H9 (cell line): Measurements from ENCODE around the gene LYZL2. TPM values are rescaled to one million over a fixed set of nuclear protein-coding genes. Genes with fewer than 3 reads are reported as not detected.
A peak's percentile ranks its signal among the peaks of the same experiment; 100 is the strongest.

Experiments
- DNase-seq: peaks from one replicate; pipeline ENCODE4 v3.0.0-alpha.2; 2017
- H2AFZ ChIP-seq: one replicate; pipeline ENCODE4 v1.6.1; 2013; ENCODE audit warnings: mild to moderate bottlenecking, low read length, control low read depth, moderate library complexity
- H2AK5ac ChIP-seq: 2 replicates; pipeline ENCODE4 v1.6.1; 2013; ENCODE audit warnings: low read length, control low read depth, mixed read lengths; ENCODE audit not compliant: insufficient read length
- H2BK120ac ChIP-seq: one replicate; pipeline ENCODE4 v1.6.1; 2013; ENCODE audit warnings: low read depth, mild to moderate bottlenecking, low read length, control low read depth, inconsistent platforms; ENCODE audit not compliant: poor library complexity, severe bottlenecking
- H2BK12ac ChIP-seq: 2 replicates; pipeline ENCODE4 v1.6.1; 2013; ENCODE audit warnings: low read length, control low read depth, mixed read lengths, low read depth; ENCODE audit not compliant: insufficient read length
- H2BK15ac ChIP-seq: 2 replicates; pipeline ENCODE4 v1.6.1; 2013; ENCODE audit warnings: low read depth, low read length, control low read depth
- H2BK20ac ChIP-seq: one replicate; pipeline ENCODE4 v1.6.1; 2013; ENCODE audit warnings: low read depth, mild to moderate bottlenecking, low read length, control low read depth, inconsistent platforms; ENCODE audit not compliant: poor library complexity, severe bottlenecking
- H2BK5ac ChIP-seq: 2 replicates; pipeline ENCODE4 v1.6.1; 2013; ENCODE audit warnings: low read length, control low read depth, mixed read lengths; ENCODE audit not compliant: insufficient read length
- H3K14ac ChIP-seq: 2 replicates; pipeline ENCODE4 v1.6.1; 2013; ENCODE audit warnings: low read length, control low read depth; ENCODE audit not compliant: insufficient read depth
- H3K18ac ChIP-seq: 2 replicates; pipeline ENCODE4 v1.6.1; 2013; ENCODE audit warnings: low read depth, mild to moderate bottlenecking, mixed read lengths, low read length, control low read depth; ENCODE audit not compliant: insufficient read length
- H3K23ac ChIP-seq: 2 replicates; pipeline ENCODE4 v1.6.1; 2013; ENCODE audit warnings: low read length, control low read depth, mixed read lengths, low read depth; ENCODE audit not compliant: insufficient read length
- H3K23me2 ChIP-seq: 2 replicates; pipeline ENCODE4 v1.6.1; 2013; ENCODE audit warnings: low read depth, mild to moderate bottlenecking, mixed read lengths, low read length, control low read depth; ENCODE audit not compliant: insufficient read length, poor library complexity, severe bottlenecking
- H3K27ac ChIP-seq: 2 replicates; pipeline ENCODE4 v1.5.1; 2013; ENCODE audit warnings: low read length, control low read depth, mixed read lengths, low read depth; ENCODE audit not compliant: insufficient read length
- H3K27me3 ChIP-seq: 2 replicates; pipeline ENCODE4 v1.6.1; 2013; ENCODE audit warnings: low read length, control low read depth, inconsistent platforms; ENCODE audit not compliant: insufficient read depth
- H3K4ac ChIP-seq: 2 replicates; pipeline ENCODE4 v1.6.1; 2013; ENCODE audit warnings: low read depth, mild to moderate bottlenecking, control low read depth, inconsistent platforms, low read length, moderate library complexity
- H3K4me1 ChIP-seq: 2 replicates; pipeline ENCODE4 v1.6.1; 2013; ENCODE audit warnings: low read length, control low read depth, inconsistent platforms; ENCODE audit not compliant: insufficient read depth
- H3K4me2 ChIP-seq: 2 replicates; pipeline ENCODE4 v1.6.1; 2013; ENCODE audit warnings: low read length, control low read depth, mixed read lengths; ENCODE audit not compliant: insufficient read length, insufficient read depth
- H3K56ac ChIP-seq: 2 replicates; pipeline ENCODE4 v1.6.1; 2013; ENCODE audit warnings: low read depth, mild to moderate bottlenecking, mixed read lengths, low read length, control low read depth; ENCODE audit not compliant: insufficient read length
- H3K79me1 ChIP-seq: 2 replicates; pipeline ENCODE4 v1.6.1; 2013; ENCODE audit warnings: low read depth, mild to moderate bottlenecking, moderate library complexity, low read length, control low read depth, inconsistent platforms; ENCODE audit not compliant: insufficient read depth, poor library complexity, severe bottlenecking
- H3K79me2 ChIP-seq: 2 replicates; pipeline ENCODE4 v1.6.1; 2013; ENCODE audit warnings: low read length, control low read depth, inconsistent platforms; ENCODE audit not compliant: insufficient read depth
- H3K9ac ChIP-seq: 2 replicates; pipeline ENCODE4 v1.6.1; 2013; ENCODE audit warnings: low read length, control low read depth, mixed read lengths; ENCODE audit not compliant: insufficient read length; ENCODE audit errors: extremely low read depth
- H3K9me3 ChIP-seq: one replicate; pipeline ENCODE4 v1.6.1; 2013; ENCODE audit warnings: low read depth, low read length, inconsistent platforms; ENCODE audit not compliant: control insufficient read depth
- H3T11ph ChIP-seq: one replicate; pipeline ENCODE4 v1.6.1; 2013; ENCODE audit warnings: mild to moderate bottlenecking, low read length, control low read depth, inconsistent platforms
- H4K20me1 ChIP-seq: one replicate; pipeline ENCODE4 v1.6.1; 2013; ENCODE audit not compliant: control insufficient read depth, insufficient read length, insufficient read depth
- H4K5ac ChIP-seq: 2 replicates; pipeline ENCODE4 v1.6.1; 2013; ENCODE audit warnings: low read depth, mild to moderate bottlenecking, mixed read lengths, low read length, control low read depth; ENCODE audit not compliant: insufficient read length
- H4K8ac ChIP-seq: replicated peaks from 2 replicates; pipeline ENCODE4 v1.6.1; 2013; ENCODE audit warnings: low read length, control low read depth, mixed read lengths, low read depth; ENCODE audit not compliant: insufficient read length
- H4K91ac ChIP-seq: 2 replicates; pipeline ENCODE4 v1.6.1; 2013; ENCODE audit warnings: low read depth, mild to moderate bottlenecking, moderate library complexity, mixed read lengths, low read length, control low read depth; ENCODE audit not compliant: insufficient read length
- H3K27ac Mint-ChIP-seq, 3 experiments: 2 replicates in 2 of 3; 3 replicates in 1 of 3; pipeline ENCODE4 v1.8.0; 2020 to 2021; ENCODE audit warnings: mixed read lengths in 3 of 3, mild to moderate bottlenecking in 1 of 3, moderate library complexity in 1 of 3
- H3K27me3 Mint-ChIP-seq: 2 replicates; pipeline ENCODE4 v1.8.0; 2021; ENCODE audit warnings: low read depth, mild to moderate bottlenecking, moderate library complexity, mixed read lengths
- H3K36me3 Mint-ChIP-seq, 3 experiments: 2 replicates in 2 of 3; 3 replicates in 1 of 3; pipeline ENCODE4 v1.8.0; 2020 to 2021; ENCODE audit warnings: low read depth in 3 of 3, mixed read lengths in 3 of 3; ENCODE audit not compliant: insufficient read depth in 1 of 3
- H3K4me1 Mint-ChIP-seq, 2 experiments: 2 replicates each; pipeline ENCODE4 v1.8.0; 2020; ENCODE audit warnings: mixed read lengths in 2 of 2
- H3K4me3 Mint-ChIP-seq, 2 experiments: 2 replicates in 1 of 2; 3 replicates in 1 of 2; pipeline ENCODE4 v1.8.0; 2020 to 2021; ENCODE audit warnings: mild to moderate bottlenecking in 2 of 2, mixed read lengths in 2 of 2, moderate library complexity in 1 of 2
- H3K9me3 Mint-ChIP-seq, 2 experiments: 2 replicates in 1 of 2; 3 replicates in 1 of 2; pipeline ENCODE4 v1.8.0; 2020; ENCODE audit warnings: mild to moderate bottlenecking in 2 of 2, mixed read lengths in 2 of 2, moderate library complexity in 1 of 2
- CTCF ChIP-seq: fragments of 200-600 bp; sonication (generic); conservative IDR thresholded peaks from 3 replicates; pipeline ENCODE4 v1.8.0; 2021; ENCODE audit warnings: antibody characterized with exemption, mild to moderate bottlenecking
- WGBS: extraction: QIAGEN DNeasy Blood & Tissue Kit; methylation state at CpG from one replicate; pipeline ENCODE4 v1.1.7; 2013; ENCODE audit warnings: missing lambda C conversion rate, low lambda C conversion rate, mixed read lengths; ENCODE audit not compliant: insufficient read length; ENCODE audit errors: extremely low coverage; 5-methylcytosine and 5-hydroxymethylcytosine counted together
- total RNA-seq: library from RNA; stranded (reverse); gene quantifications from 2 replicates; pipeline ENCODE4 v1.2.1, GENCODE V29; 2021

Gene LYZL2
- total RNA-seq, 1 experiment from 2014 or later: not detected

- TF ChIP-seq CTCF: peak; percentile 88
- Mint-ChIP-seq H3K4me1 (peaks cover 12 to 13% of the 10 kb centered on the region in 2 experiments), H3K36me3 (no peaks in the 10 kb centered on the region), H3K27ac (no peak overlapping the region), H3K4me3 (no peak overlapping the region), H3K27me3 (no peaks in the 10 kb centered on the region; the same call in 1 of the 2 replicates), H3K9me3 (no peaks in the 10 kb centered on the region)
- H3K4me2 ChIP-seq: no peak overlapping the region
- no peaks in the 10 kb centered on the region for H3K23me2 ChIP-seq
- no peak overlapping the region for H3K9ac ChIP-seq
- no peak overlapping the region for H3K14ac ChIP-seq
- H3K56ac ChIP-seq: no peak overlapping the region
- H3K18ac ChIP-seq: no peak overlapping the region
- H3K27ac ChIP-seq: no peak overlapping the region
- no peak overlapping the region for H2BK15ac ChIP-seq
- no peak overlapping the region for H3K4ac ChIP-seq
- H4K20me1 ChIP-seq: no peaks in the 10 kb centered on the region
- no peaks in the 10 kb centered on the region; the same call in 1 of the 2 replicates for H3K4me1 ChIP-seq
- H3K27me3 ChIP-seq: no peaks in the 10 kb centered on the region
- no peak overlapping the region for H3T11ph ChIP-seq
- no peak overlapping the region for H2BK120ac ChIP-seq
- no peak overlapping the region for H2BK12ac ChIP-seq
- H4K91ac ChIP-seq: no peak overlapping the region
- H3K9me3 ChIP-seq: no peaks in the 10 kb centered on the region
- no peak overlapping the region for H3K23ac ChIP-seq
- no CpG with 5 or more reads among the region's 3 CpGs for WGBS
- H2BK20ac ChIP-seq: no peak overlapping the region
- no peak overlapping the region for H4K5ac ChIP-seq
- no peak overlapping the region for H2AK5ac ChIP-seq
- H2AFZ ChIP-seq: no peak overlapping the region
- no peak overlapping the region for H2BK5ac ChIP-seq
- H4K8ac ChIP-seq: no peak overlapping the region
- H3K79me1 ChIP-seq: no peaks in the 10 kb centered on the region
- no peaks in the 10 kb centered on the region for H3K79me2 ChIP-seq
- peak; percentile 39 for DNase-seq
Measured at GRCh38 chr10:30581779-30582380, 47.7 kb downstream of the LYZL2 start.
